MM.1S (cell line): ENCODE measurements around the gene FARP2.
"Not testable (repeated sequence)": the region's sequence is repeated elsewhere in the genome, so short reads cannot be mapped to it uniquely, and the experiment has no call there.

Experiments used
- DNase-seq: peaks from one replicate; pipeline ENCODE4 v3.0.0-alpha.2; 2015
- H2AFZ ChIP-seq: fragments of 300-600 bp; sonication (generic); 2 replicates; pipeline ENCODE4 v1.6.0; 2016; ENCODE audit warnings: antibody characterized with exemption, low read length
- H3F3A ChIP-seq: fragments of 300-600 bp; sonication (generic); 2 replicates; pipeline ENCODE4 v1.6.1; 2016; ENCODE audit warnings: mild to moderate bottlenecking, antibody characterized with exemption, low read length, moderate library complexity, mixed read lengths; ENCODE audit not compliant: insufficient read depth
- H3K27ac ChIP-seq: fragments of 300-600 bp; sonication (generic); 2 replicates; pipeline ENCODE4 v1.5.1; 2016; ENCODE audit warnings: mild to moderate bottlenecking, low read length
- H3K27me3 ChIP-seq: fragments of 300-600 bp; sonication (generic); replicated peaks from 2 replicates; pipeline ENCODE4 v1.6.0; 2016; ENCODE audit warnings: low read length; ENCODE audit not compliant: insufficient read depth
- H3K36me3 ChIP-seq: fragments of 300-600 bp; sonication (generic); replicated peaks from 2 replicates; pipeline ENCODE4 v1.6.1; 2016; ENCODE audit warnings: mild to moderate bottlenecking, low read length, mixed read lengths; ENCODE audit not compliant: insufficient read depth
- H3K4me1 ChIP-seq: fragments of 300-600 bp; sonication (generic); 2 replicates; pipeline ENCODE4 v1.6.1; 2016; ENCODE audit warnings: low read length, mixed read lengths
- H3K4me2 ChIP-seq: fragments of 300-600 bp; sonication (generic); 2 replicates; pipeline ENCODE4 v1.6.0; 2016; ENCODE audit warnings: low read depth, low read length
- H3K4me3 ChIP-seq: fragments of 300-600 bp; sonication (generic); 2 replicates; pipeline ENCODE4 v1.5.1; 2016; ENCODE audit warnings: low read length, mixed read lengths
- H3K79me2 ChIP-seq: fragments of 300-600 bp; sonication (generic); 2 replicates; pipeline ENCODE4 v1.6.1; 2016; ENCODE audit warnings: mixed run types, low read length, mixed read lengths
- H3K9ac ChIP-seq: fragments of 300-600 bp; sonication (generic); 2 replicates; pipeline ENCODE4 v1.6.1; 2016; ENCODE audit warnings: low read length, mixed read lengths
- H3K9me2 ChIP-seq: fragments of 300-600 bp; sonication (generic); replicated peaks from 2 replicates; pipeline ENCODE4 v1.6.1; 2016; ENCODE audit warnings: mild to moderate bottlenecking, low read length, mixed read lengths; ENCODE audit not compliant: insufficient read depth
- H3K9me3 ChIP-seq: fragments of 300-600 bp; sonication (generic); replicated peaks from 2 replicates; pipeline ENCODE4 v1.6.1; 2016; ENCODE audit warnings: mild to moderate bottlenecking, low read length, mixed read lengths; ENCODE audit not compliant: insufficient read depth
- H4K20me1 ChIP-seq: fragments of 300-600 bp; sonication (generic); 2 replicates; pipeline ENCODE4 v1.6.1; 2016; ENCODE audit warnings: mild to moderate bottlenecking, low read length, moderate library complexity, mixed read lengths; ENCODE audit not compliant: insufficient read depth
- CTCF ChIP-seq: fragments of 300-600 bp; sonication (generic); IDR thresholded peaks from 2 replicates; pipeline ENCODE4 v1.5.1; 2016; ENCODE audit warnings: antibody characterized with exemption, low read length, mixed read lengths
- EZH2 ChIP-seq: fragments of 300-600 bp; sonication (generic); optimal IDR thresholded peaks from 2 replicates; pipeline ENCODE3; 2017; ENCODE audit warnings: low read depth, mild to moderate bottlenecking, antibody characterized with exemption, low read length, mixed read lengths
- EZH2phosphoT487 ChIP-seq: fragments of 300-600 bp; sonication (generic); IDR thresholded peaks from 2 replicates; pipeline ENCODE4 v1.6.1; 2018; ENCODE audit warnings: antibody characterized with exemption, low read length

FARP2 gene

GRCh38 chr2:241445426-241445825, 89.3 kb downstream of the FARP2 start:
- no peaks in the 10 kb centered on the region for H3K9me2 ChIP-seq
- no peak overlapping the region for H3K4me3 ChIP-seq
- H3K4me1 ChIP-seq = peaks cover 34% of the 10 kb centered on the region
- TF ChIP-seq CTCF = no peak
- no peak for TF ChIP-seq EZH2phosphoT487
- TF ChIP-seq EZH2 = no peak
- no peaks in the 10 kb centered on the region for H3K9me3 ChIP-seq
- H3K27ac ChIP-seq = no peak overlapping the region
- H2AFZ ChIP-seq = no peak overlapping the region
- peak; percentile 85 for DNase-seq
- no peaks in the 10 kb centered on the region for H3K79me2 ChIP-seq
- no peaks in the 10 kb centered on the region for H3K27me3 ChIP-seq
- peak overlapping the region; percentile 21; the same call in 1 of the 2 replicates for H3K4me2 ChIP-seq
- peaks cover 27% of the 10 kb centered on the region for H3F3A ChIP-seq
- no peaks in the 10 kb centered on the region for H3K36me3 ChIP-seq
- H3K9ac ChIP-seq = no peak overlapping the region
- H4K20me1 ChIP-seq = peaks cover 22% of the 10 kb centered on the region

GRCh38 chr2:241450092-241450491, 94.0 kb downstream of the FARP2 start:
- not testable (repeated sequence) for H3K27me3 ChIP-seq, H3K27ac ChIP-seq, H3K9ac ChIP-seq, DNase-seq, H3K9me3 ChIP-seq, H2AFZ ChIP-seq, H3K36me3 ChIP-seq, H3K4me3 ChIP-seq, H3K79me2 ChIP-seq, H4K20me1 ChIP-seq, H3F3A ChIP-seq, H3K4me1 ChIP-seq, H3K9me2 ChIP-seq, H3K4me2 ChIP-seq

- H3K79me2 ChIP-seq = no peaks in the 10 kb centered on the region
- no peak overlapping the region for H3K9ac ChIP-seq
- no peak for TF ChIP-seq EZH2
- TF ChIP-seq CTCF = no peak
- TF ChIP-seq EZH2phosphoT487 = no peak
- H3K4me3 ChIP-seq = no peak overlapping the region
- no peaks in the 10 kb centered on the region for H3K36me3 ChIP-seq
- H3K27me3 ChIP-seq = no peaks in the 10 kb centered on the region
- no peaks in the 10 kb centered on the region for H3K9me2 ChIP-seq
- H3K27ac ChIP-seq = no peak overlapping the region
- DNase-seq = no peak
- H4K20me1 ChIP-seq = no peaks in the 10 kb centered on the region; the same call in 1 of the 2 replicates
- H3K4me1 ChIP-seq = no peaks in the 10 kb centered on the region
- no peak overlapping the region for H2AFZ ChIP-seq
- H3F3A ChIP-seq = no peaks in the 10 kb centered on the region
- no peaks in the 10 kb centered on the region for H3K9me3 ChIP-seq
- no peak overlapping the region for H3K4me2 ChIP-seq
Measured at GRCh38 chr2:241451840-241452506, 95.9 kb downstream of the FARP2 start.

GRCh38 chr2:241453919-241454318, 97.8 kb downstream of the FARP2 start:
- H3K27ac ChIP-seq, H3K4me2 ChIP-seq, H3K9ac ChIP-seq, H3K36me3 ChIP-seq, H2AFZ ChIP-seq, H3K27me3 ChIP-seq, H3K79me2 ChIP-seq, DNase-seq, H4K20me1 ChIP-seq, H3K4me1 ChIP-seq, H3K9me3 ChIP-seq, H3K4me3 ChIP-seq, H3F3A ChIP-seq, H3K9me2 ChIP-seq: not testable (repeated sequence)
